Measurements from ENCODE around the gene EPHB4.

Gene EPHB4

DNA sequence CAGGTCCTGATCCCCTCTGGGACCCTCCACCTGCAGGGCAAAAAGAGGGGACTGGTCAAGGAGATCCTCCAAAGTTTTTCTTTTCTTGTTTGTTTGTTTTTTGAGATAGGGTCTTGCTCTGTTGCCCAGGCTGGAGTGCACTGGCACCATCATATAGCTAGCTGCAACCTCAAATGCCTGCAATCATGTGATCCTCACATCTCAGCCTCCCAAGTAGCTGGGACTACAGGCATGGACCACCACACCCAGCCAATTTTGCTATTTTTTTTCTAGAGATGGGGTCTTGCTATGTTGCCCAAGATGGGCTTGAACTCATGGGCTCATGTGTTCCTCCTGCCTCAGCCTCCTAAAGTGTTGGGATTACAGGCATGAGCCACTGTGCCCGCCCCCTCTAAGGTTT is 41.0 kb downstream of the EPHB4 start:
- no peaks in the 10 kb centered on the region for H4K20me1 ChIP-seq (ENCODE audit: insufficient read depth, low read length)
- no peaks in the 10 kb centered on the region for H3K9me3 ChIP-seq (replicated peaks; ENCODE audit: insufficient read depth, low read length)
- H3K27ac ChIP-seq (ENCODE audit: low read length): no peak overlapping the region
- no peak for DNase-seq
- no peaks in the 10 kb centered on the region for H3K9me2 ChIP-seq (replicated peaks; ENCODE audit: insufficient read depth, low read length)
- H3K4me1 ChIP-seq (ENCODE audit: low read length): no peaks in the 10 kb centered on the region
- H3K79me2 ChIP-seq (ENCODE audit: low read length): no peaks in the 10 kb centered on the region
- no peak overlapping the region for H2AFZ ChIP-seq (ENCODE audit: low read length)
- no peaks in the 10 kb centered on the region for H3F3A ChIP-seq (ENCODE audit: insufficient read depth, low read length)
- H3K9ac ChIP-seq (ENCODE audit: low read length): no peak overlapping the region
- no peak overlapping the region for H3K4me2 ChIP-seq (ENCODE audit: low read depth, low read length)
- TF ChIP-seq, protein P1, sequence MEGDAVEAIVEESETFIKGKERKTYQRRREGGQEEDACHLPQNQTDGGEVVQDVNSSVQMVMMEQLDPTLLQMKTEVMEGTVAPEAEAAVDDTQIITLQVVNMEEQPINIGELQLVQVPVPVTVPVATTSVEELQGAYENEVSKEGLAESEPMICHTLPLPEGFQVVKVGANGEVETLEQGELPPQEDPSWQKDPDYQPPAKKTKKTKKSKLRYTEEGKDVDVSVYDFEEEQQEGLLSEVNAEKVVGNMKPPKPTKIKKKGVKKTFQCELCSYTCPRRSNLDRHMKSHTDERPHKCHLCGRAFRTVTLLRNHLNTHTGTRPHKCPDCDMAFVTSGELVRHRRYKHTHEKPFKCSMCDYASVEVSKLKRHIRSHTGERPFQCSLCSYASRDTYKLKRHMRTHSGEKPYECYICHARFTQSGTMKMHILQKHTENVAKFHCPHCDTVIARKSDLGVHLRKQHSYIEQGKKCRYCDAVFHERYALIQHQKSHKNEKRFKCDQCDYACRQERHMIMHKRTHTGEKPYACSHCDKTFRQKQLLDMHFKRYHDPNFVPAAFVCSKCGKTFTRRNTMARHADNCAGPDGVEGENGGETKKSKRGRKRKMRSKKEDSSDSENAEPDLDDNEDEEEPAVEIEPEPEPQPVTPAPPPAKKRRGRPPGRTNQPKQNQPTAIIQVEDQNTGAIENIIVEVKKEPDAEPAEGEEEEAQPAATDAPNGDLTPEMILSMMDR (IDR thresholded peaks at IDR 0.05; ENCODE audit: low read length): no peak
- no peak for TF ChIP-seq EZH2phosphoT487 (IDR thresholded peaks at IDR 0.05; ENCODE audit: low read length)
- H3K4me3 ChIP-seq (ENCODE audit: low read length): no peak overlapping the region
- peaks cover 78% of the 10 kb centered on the region for H3K27me3 ChIP-seq (replicated peaks; ENCODE audit: insufficient read depth, low read length)
- no peaks in the 10 kb centered on the region for H3K36me3 ChIP-seq (replicated peaks; ENCODE audit: insufficient read depth, low read length)

DNA sequence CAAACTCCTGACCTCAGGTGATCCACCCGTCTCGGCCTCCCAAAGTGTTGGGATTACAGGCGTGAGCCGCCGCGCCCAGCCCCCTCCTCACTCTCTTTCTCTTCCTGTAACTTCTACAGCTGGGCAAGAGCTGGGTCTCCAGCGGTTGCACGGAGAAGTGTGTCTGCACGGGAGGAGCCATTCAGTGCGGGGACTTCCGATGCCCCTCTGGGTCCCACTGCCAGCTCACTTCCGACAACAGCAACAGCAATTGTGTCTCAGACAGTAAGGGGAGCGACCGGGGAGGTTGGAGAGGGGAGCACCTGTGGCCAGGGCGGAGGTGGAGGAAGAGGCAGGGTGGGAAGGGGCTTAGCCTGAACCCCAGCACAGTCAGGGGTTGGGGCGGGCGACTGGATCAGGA is 41.4 kb downstream of the EPHB4 start:
- H2AFZ ChIP-seq (ENCODE audit: low read length): no peak overlapping the region
- TF ChIP-seq EZH2phosphoT487 (IDR thresholded peaks at IDR 0.05; ENCODE audit: low read length) (no peak), EZH2 (optimal IDR thresholded peaks at IDR 0.05; ENCODE audit: low read depth, low read length) (no peak)
- TF ChIP-seq, protein P1 (IDR thresholded peaks at IDR 0.05; ENCODE audit: low read length): no peak
- no peak overlapping the region for H3K4me2 ChIP-seq (ENCODE audit: low read depth, low read length)
- H3K36me3 ChIP-seq (replicated peaks; ENCODE audit: insufficient read depth, low read length): no peaks in the 10 kb centered on the region
- H3K27ac ChIP-seq (ENCODE audit: low read length): no peak overlapping the region
- H3K79me2 ChIP-seq (ENCODE audit: low read length): no peaks in the 10 kb centered on the region
- no peak for DNase-seq
- H3K9me2 ChIP-seq (replicated peaks; ENCODE audit: insufficient read depth, low read length): no peaks in the 10 kb centered on the region
- no peaks in the 10 kb centered on the region for H3F3A ChIP-seq (ENCODE audit: insufficient read depth, low read length)
- no peak overlapping the region for H3K9ac ChIP-seq (ENCODE audit: low read length)
- peaks cover 77% of the 10 kb centered on the region for H3K27me3 ChIP-seq (replicated peaks; ENCODE audit: insufficient read depth, low read length)
- no peaks in the 10 kb centered on the region for H3K4me1 ChIP-seq (ENCODE audit: low read length)
- no peaks in the 10 kb centered on the region for H4K20me1 ChIP-seq (ENCODE audit: insufficient read depth, low read length)
- no peaks in the 10 kb centered on the region for H3K9me3 ChIP-seq (replicated peaks; ENCODE audit: insufficient read depth, low read length)
- no peak overlapping the region for H3K4me3 ChIP-seq (ENCODE audit: low read length)

DNA sequence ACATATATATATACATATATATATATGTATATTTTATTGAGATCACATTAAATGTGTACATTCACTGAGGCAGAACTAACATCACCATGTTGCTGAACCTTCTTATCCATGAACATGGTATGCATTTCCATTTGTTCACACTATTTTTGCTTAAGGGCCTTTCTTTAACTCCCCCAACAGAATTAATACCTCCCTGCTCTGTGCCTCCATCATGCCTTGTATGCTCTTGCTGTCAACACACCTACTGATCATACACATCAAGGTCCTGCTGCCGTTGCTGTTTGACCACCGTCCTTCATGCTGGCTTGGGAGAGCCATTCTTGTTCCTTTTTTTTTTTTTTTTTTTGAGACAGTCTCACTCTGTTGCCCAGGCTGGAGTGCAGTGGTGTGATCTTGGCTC is 43.5 kb downstream of the EPHB4 start:
- DNase-seq: no peak
- Histone ChIP-seq H3K9me2 (replicated peaks; ENCODE audit: insufficient read depth, low read length) (no peaks in the 10 kb centered on the region), H4K20me1 (ENCODE audit: insufficient read depth, low read length) (no peaks in the 10 kb centered on the region), H3K4me3 (ENCODE audit: low read length) (no peak overlapping the region), H3F3A (ENCODE audit: insufficient read depth, low read length) (no peaks in the 10 kb centered on the region), H2AFZ (ENCODE audit: low read length) (no peak overlapping the region), H3K79me2 (ENCODE audit: low read length) (no peaks in the 10 kb centered on the region), H3K36me3 (replicated peaks; ENCODE audit: insufficient read depth, low read length) (no peaks in the 10 kb centered on the region), H3K27me3 (replicated peaks; ENCODE audit: insufficient read depth, low read length) (peaks cover 80% of the 10 kb centered on the region), H3K4me2 (ENCODE audit: low read depth, low read length) (no peak overlapping the region), H3K9ac (ENCODE audit: low read length) (no peak overlapping the region), H3K9me3 (replicated peaks; ENCODE audit: insufficient read depth, low read length) (no peaks in the 10 kb centered on the region), H3K4me1 (ENCODE audit: low read length) (no peaks in the 10 kb centered on the region), H3K27ac (ENCODE audit: low read length) (no peak overlapping the region)
- no peak for TF ChIP-seq EZH2 (optimal IDR thresholded peaks at IDR 0.05; ENCODE audit: low read depth, low read length)
- no peak for TF ChIP-seq EZH2phosphoT487 (IDR thresholded peaks at IDR 0.05; ENCODE audit: low read length)
- TF ChIP-seq, protein P1 (IDR thresholded peaks at IDR 0.05; ENCODE audit: low read length): no peak

All from MM.1S (cell line).